ENCODE data around the gene C1QL2.

The C1QL2 gene

DNA sequence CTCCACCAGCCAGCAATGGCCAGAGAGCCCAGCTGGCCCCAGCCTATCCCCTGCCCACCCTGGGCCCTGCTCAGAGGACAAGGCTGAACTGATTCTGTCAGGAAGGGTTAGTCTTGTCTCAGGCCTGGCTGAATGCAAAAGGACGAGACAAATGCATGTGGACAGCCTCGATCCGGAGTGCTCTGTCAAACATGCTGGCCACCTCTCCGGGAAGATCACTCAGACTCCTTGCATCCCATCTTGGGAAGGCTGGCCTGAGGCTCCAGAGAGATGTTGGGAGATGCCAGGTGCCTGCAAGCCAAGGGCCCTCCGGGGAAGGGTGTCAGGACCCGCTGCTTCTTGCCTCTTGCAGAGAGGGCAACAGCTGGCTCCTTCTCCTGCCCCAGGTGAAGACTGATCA is 20.2 kb upstream of the C1QL2 start:
- no peak overlapping the region for H3K27ac ChIP-seq
- TF ChIP-seq, protein P1, sequence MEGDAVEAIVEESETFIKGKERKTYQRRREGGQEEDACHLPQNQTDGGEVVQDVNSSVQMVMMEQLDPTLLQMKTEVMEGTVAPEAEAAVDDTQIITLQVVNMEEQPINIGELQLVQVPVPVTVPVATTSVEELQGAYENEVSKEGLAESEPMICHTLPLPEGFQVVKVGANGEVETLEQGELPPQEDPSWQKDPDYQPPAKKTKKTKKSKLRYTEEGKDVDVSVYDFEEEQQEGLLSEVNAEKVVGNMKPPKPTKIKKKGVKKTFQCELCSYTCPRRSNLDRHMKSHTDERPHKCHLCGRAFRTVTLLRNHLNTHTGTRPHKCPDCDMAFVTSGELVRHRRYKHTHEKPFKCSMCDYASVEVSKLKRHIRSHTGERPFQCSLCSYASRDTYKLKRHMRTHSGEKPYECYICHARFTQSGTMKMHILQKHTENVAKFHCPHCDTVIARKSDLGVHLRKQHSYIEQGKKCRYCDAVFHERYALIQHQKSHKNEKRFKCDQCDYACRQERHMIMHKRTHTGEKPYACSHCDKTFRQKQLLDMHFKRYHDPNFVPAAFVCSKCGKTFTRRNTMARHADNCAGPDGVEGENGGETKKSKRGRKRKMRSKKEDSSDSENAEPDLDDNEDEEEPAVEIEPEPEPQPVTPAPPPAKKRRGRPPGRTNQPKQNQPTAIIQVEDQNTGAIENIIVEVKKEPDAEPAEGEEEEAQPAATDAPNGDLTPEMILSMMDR (conservative IDR thresholded peaks at IDR 0.05): no peak

GRCh38 chr2:119177838-119178190 is 19.3 kb upstream of the C1QL2 start:
- TF ChIP-seq, protein P1 (conservative IDR thresholded peaks at IDR 0.05): no peak
- H3K27ac ChIP-seq: no peak overlapping the region

- TF ChIP-seq, protein P1 (conservative IDR thresholded peaks at IDR 0.05): no peak
These were observed 18.8 kb upstream of the C1QL2 start for GRCh38 chr2:119177171-119177837.

GRCh38 chr2:119175517-119175916 is 17.0 kb upstream of the C1QL2 start:
- H3K27ac ChIP-seq: no peak overlapping the region
- TF ChIP-seq, protein P1 (conservative IDR thresholded peaks at IDR 0.05): no peak

More at GRCh38 chr2:119177171-119177837, 18.8 kb upstream of the C1QL2 start:
- no peak overlapping the region for H3K27ac ChIP-seq

GRCh38 chr2:119174993-119175347 is 16.4 kb upstream of the C1QL2 start:
- H3K27ac ChIP-seq: no peak overlapping the region
- TF ChIP-seq, protein P1 (conservative IDR thresholded peaks at IDR 0.05): no peak

DNA sequence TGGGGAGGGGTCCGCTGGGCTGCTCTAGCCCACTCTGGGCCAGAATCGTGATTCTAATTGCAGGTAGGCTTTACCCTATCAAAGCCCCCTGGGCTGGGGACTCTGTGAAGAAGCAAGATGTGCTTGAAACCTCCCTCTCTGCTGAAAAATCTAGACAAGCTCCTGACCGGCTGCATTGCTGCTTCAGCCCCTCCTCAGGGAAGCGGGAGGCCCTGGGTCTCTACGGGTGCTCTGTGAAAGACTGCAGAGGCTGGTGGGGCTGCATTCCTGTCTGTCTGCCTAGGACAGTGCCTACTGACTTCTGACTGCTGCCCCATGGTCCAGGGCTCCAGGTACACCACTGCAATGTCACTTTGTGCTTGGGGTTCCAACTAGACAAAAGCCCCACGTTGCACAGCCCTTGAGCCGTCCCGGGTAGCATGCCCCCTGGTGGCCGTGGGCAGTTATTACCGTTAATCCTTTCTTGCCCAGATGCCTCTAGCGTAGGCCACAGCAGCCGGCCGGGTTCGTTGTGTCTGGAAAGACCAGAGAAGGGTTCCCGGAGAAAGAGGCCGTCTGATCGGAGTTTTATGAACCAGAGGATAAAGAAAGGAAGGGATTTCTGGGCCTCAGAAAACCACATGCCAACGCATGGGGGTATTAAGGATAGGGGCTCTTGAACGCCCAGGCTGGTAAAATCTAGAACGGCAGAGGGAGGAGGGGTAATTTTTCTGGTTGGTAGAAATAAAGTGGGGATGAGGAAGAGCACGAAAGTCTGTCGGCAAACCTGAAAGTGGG is 15.9 kb upstream of the C1QL2 start:
- no peak overlapping the region for H3K27ac ChIP-seq
- TF ChIP-seq, protein P1 (conservative IDR thresholded peaks at IDR 0.05): peak; percentile 83

DNA sequence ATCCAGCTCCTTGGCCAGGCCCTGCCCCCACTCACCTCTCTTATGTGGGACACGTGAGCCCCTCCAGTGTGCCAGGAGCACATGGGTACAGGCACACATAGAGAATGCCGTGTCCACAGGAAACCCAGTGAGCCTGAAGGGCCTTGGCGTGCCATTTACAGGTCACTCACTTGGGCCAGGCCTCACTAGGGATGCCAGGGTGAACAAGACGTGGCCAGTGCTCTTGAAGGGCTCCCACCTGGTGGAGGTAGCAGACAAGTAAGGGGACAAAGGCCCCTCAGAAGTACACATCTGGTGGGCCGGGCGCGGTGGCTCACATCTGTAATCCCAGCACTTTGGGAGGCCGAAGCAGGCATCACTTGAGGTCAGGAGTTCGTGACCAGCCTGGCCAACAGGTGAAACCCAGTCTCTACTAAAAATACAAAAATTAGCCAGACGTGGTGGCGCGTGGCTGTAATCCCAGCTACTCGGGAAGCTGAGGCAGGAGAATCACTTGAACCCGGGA is 15.1 kb upstream of the C1QL2 start:
- TF ChIP-seq, protein P1 (conservative IDR thresholded peaks at IDR 0.05): no peak
- no peak overlapping the region for H3K27ac ChIP-seq

Measured in VCaP (cell line).